Calu3 (cell line): ENCODE data around the gene ATP8A2. TPM values are rescaled to one million over a fixed set of nuclear protein-coding genes. Genes with fewer than 3 reads are reported as not detected.

Source experiments
- BruUV-seq: library from RNA; stranded (reverse); fragments of 400-500 nt; replicated peaks from 2 replicates; lab custom pipeline; 2021; lab: Mats Ljungman, UMichigan
- CTCF ChIA-PET: fragments of 300-600 bp; sonication (Branson Sonifier 250); formaldehyde crosslinking; loops from one replicate; lab custom pipeline; 2022; ENCODE audit warnings: antibody characterized with exemption; lab: Charles Lee
- DNase-seq: peaks from one replicate; pipeline ENCODE4 v3.0.0; 2022
- H3K27ac Mint-ChIP-seq: one replicate; pipeline ENCODE4 v1.8.0; 2022; ENCODE audit warnings: mixed read lengths; ENCODE audit not compliant: unreplicated experiment
- H3K27me3 Mint-ChIP-seq: one replicate; pipeline ENCODE4 v1.8.0; 2022; ENCODE audit warnings: mixed read lengths; ENCODE audit not compliant: unreplicated experiment
- H3K36me3 Mint-ChIP-seq: one replicate; pipeline ENCODE4 v1.8.0; 2022; ENCODE audit warnings: mild to moderate bottlenecking, moderate library complexity, mixed read lengths; ENCODE audit not compliant: insufficient read depth, unreplicated experiment
- H3K4me1 Mint-ChIP-seq: one replicate; pipeline ENCODE4 v1.8.0; 2022; ENCODE audit warnings: mild to moderate bottlenecking, low read depth, mixed read lengths; ENCODE audit not compliant: unreplicated experiment
- H3K4me3 Mint-ChIP-seq: one replicate; pipeline ENCODE4 v1.8.0; 2022; ENCODE audit warnings: mild to moderate bottlenecking, low read depth, moderate library complexity, mixed read lengths; ENCODE audit not compliant: unreplicated experiment
- H3K9me3 Mint-ChIP-seq: one replicate; pipeline ENCODE4 v1.8.0; 2022; ENCODE audit warnings: low read depth, mixed read lengths; ENCODE audit not compliant: unreplicated experiment
- intact Hi-C: fragments of 100-400 bp; cut with micrococcal nuclease; formaldehyde crosslinking; loops from one replicate; pipeline ENCODE4 v1.10.0; 2022; ENCODE audit not compliant: unreplicated experiment
- total RNA-seq: library from RNA; stranded (reverse); gene quantifications from 2 replicates; pipeline ENCODE4 v1.2.3, GENCODE V29; 2022
- TF ChIP-seq, protein P1 (sequence below): fragments of 200-600 bp; IDR thresholded peaks from one replicate; pipeline ENCODE4 v1.8.0; 2022; ENCODE audit warnings: antibody characterized with exemption; ENCODE audit not compliant: unreplicated experiment

Gene ATP8A2
- total RNA-seq, 1 experiment from 2014 or later: 0.05 TPM

- H3K4me1 Mint-ChIP-seq: no peaks in the 10 kb centered on the region
- CTCF ChIA-PET: no interaction called here
- TF ChIP-seq, protein P1, sequence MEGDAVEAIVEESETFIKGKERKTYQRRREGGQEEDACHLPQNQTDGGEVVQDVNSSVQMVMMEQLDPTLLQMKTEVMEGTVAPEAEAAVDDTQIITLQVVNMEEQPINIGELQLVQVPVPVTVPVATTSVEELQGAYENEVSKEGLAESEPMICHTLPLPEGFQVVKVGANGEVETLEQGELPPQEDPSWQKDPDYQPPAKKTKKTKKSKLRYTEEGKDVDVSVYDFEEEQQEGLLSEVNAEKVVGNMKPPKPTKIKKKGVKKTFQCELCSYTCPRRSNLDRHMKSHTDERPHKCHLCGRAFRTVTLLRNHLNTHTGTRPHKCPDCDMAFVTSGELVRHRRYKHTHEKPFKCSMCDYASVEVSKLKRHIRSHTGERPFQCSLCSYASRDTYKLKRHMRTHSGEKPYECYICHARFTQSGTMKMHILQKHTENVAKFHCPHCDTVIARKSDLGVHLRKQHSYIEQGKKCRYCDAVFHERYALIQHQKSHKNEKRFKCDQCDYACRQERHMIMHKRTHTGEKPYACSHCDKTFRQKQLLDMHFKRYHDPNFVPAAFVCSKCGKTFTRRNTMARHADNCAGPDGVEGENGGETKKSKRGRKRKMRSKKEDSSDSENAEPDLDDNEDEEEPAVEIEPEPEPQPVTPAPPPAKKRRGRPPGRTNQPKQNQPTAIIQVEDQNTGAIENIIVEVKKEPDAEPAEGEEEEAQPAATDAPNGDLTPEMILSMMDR: no peak
- H3K36me3 Mint-ChIP-seq: no peaks in the 10 kb centered on the region
- BruUV-seq: no TSS peak
- H3K27ac Mint-ChIP-seq: no peak overlapping the region
- no peak for DNase-seq
- intact Hi-C loops: no loop called here
- H3K4me3 Mint-ChIP-seq: no peak overlapping the region
- peaks cover 21% of the 10 kb centered on the region for H3K27me3 Mint-ChIP-seq
- no peaks in the 10 kb centered on the region for H3K9me3 Mint-ChIP-seq
Observed at GRCh38 chr13:25943658-25944057, 571.9 kb downstream of the ATP8A2 start.

DNA sequence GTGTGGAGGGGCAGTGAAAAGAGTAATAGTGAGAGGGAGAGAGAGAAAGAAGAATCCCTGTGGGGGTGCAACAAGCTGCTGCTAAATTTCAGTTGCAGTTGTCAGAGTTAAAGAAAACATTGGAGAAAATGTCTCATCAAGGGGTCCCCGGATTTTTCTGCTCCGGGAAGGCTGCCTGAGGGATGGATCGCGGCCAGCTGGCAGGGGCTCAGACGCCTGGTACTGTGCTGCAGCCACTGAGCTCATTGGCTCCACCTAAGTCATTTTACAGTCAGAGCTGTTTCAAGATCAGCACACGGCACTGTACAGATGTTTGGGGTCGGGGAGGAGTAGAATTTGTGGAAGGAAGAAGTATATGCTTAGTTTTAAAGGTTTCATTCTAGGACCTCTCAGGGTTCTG lies 573.8 kb downstream of the ATP8A2 start:
- peaks cover 5% of the 10 kb centered on the region for H3K27me3 Mint-ChIP-seq
- CTCF ChIA-PET: no interaction called here
- no peak for DNase-seq
- TF ChIP-seq, protein P1: no peak
- H3K4me1 Mint-ChIP-seq: no peaks in the 10 kb centered on the region
- H3K27ac Mint-ChIP-seq: no peak overlapping the region
- no peak overlapping the region for H3K4me3 Mint-ChIP-seq
- no peaks in the 10 kb centered on the region for H3K9me3 Mint-ChIP-seq
- no peaks in the 10 kb centered on the region for H3K36me3 Mint-ChIP-seq
- no TSS peak for BruUV-seq
- intact Hi-C loops: no loop called here

GRCh38 chr13:25946321-25946720 lies 574.5 kb downstream of the ATP8A2 start:
- TF ChIP-seq, protein P1: no peak
- Mint-ChIP-seq H3K36me3 (no peaks in the 10 kb centered on the region), H3K4me3 (no peak overlapping the region), H3K4me1 (no peaks in the 10 kb centered on the region), H3K27me3 (no peaks in the 10 kb centered on the region), H3K9me3 (no peaks in the 10 kb centered on the region), H3K27ac (no peak overlapping the region)
- CTCF ChIA-PET: no interaction called here
- no TSS peak for BruUV-seq
- no peak for DNase-seq
- intact Hi-C loops: no loop called here

DNA sequence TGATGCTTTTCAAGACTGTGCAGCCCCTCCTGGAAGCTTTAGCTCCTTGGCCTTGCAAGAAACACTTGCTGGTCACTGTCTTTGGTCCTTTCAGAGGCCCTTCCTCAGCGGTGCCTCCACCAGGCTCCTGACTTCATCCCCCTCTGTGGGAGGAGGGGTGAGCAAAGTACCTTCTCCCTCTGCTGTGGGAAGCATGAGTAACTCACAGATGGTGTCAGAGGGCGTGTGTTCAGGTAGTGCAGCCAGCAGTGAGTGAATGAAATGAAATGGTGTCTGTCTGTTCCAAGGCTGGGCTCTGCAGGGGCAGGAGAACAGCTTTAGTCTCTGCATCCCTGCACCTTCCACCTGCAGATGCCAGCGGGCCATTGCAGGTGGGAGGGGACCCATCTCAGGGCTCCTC lies 577.1 kb downstream of the ATP8A2 start:
- no peaks in the 10 kb centered on the region for H3K4me1 Mint-ChIP-seq
- intact Hi-C loops: no loop called here
- H3K4me3 Mint-ChIP-seq: no peak overlapping the region
- TF ChIP-seq, protein P1: no peak
- BruUV-seq: no TSS peak
- H3K27me3 Mint-ChIP-seq: no peaks in the 10 kb centered on the region
- no peaks in the 10 kb centered on the region for H3K36me3 Mint-ChIP-seq
- no peaks in the 10 kb centered on the region for H3K9me3 Mint-ChIP-seq
- no peak for DNase-seq
- CTCF ChIA-PET: no interaction called here
- H3K27ac Mint-ChIP-seq: no peak overlapping the region
